GM13976 (cell line): ENCODE data around the gene DUSP12.

Experiments
- DNase-seq: peaks from one replicate; pipeline ENCODE4 v3.0.0; 2012; ENCODE audit warnings: low spot score
- CTCF ChIP-seq: IDR thresholded peaks from 2 replicates; pipeline ENCODE4 v1.5.1; 2012; ENCODE audit warnings: borderline replicate concordance, mild to moderate bottlenecking; ENCODE audit not compliant: insufficient read depth; ENCODE audit errors: extremely low read depth, missing control alignments, control extremely low read depth
- in situ Hi-C: fragments of 300-500 bp; cut with MboI; formaldehyde crosslinking; loops from one replicate; pipeline ENCODE4 v1.12.0; 2022; ENCODE audit warnings: low sequenced_read_pairs, mixed read lengths, inconsistent platforms; ENCODE audit not compliant: unreplicated experiment

Gene DUSP12

GRCh38 chr1:161727256-161727924 lies 22.2 kb upstream of the DUSP12 start:
- no peak for TF ChIP-seq CTCF
- in situ Hi-C loops: loop anchor here (25.0 kb wide), 1 partner anchor 90 kb away; the partner anchor contains the start of gene FCGR3B
- DNase-seq: no peak

GRCh38 chr1:161728376-161729226 lies 21.0 kb upstream of the DUSP12 start:
- in situ Hi-C loops: loop anchor here (25.0 kb wide), 1 partner anchor 91 kb away; the partner anchor contains the start of gene FCGR3B
- TF ChIP-seq CTCF: no peak
- no peak for DNase-seq

- no peak for DNase-seq
- in situ Hi-C loops: loop anchor here (25.0 kb wide), 1 partner anchor 93 kb away; the partner anchor contains the start of gene FCGR3B
- no peak for TF ChIP-seq CTCF
These were observed 19.5 kb upstream of the DUSP12 start for GRCh38 chr1:161730050-161730564.

- DNase-seq: no peak
- in situ Hi-C loops: loop anchor here (25.0 kb wide), 1 partner anchor 94 kb away; the partner anchor contains the start of gene FCGR3B
- no peak for TF ChIP-seq CTCF
These were observed 18.3 kb upstream of the DUSP12 start for GRCh38 chr1:161731241-161731640.

- no peak for DNase-seq
- no peak for TF ChIP-seq CTCF
- in situ Hi-C loops: loop anchor here (25.0 kb wide), 1 partner anchor 95 kb away; the partner anchor contains the start of gene FCGR3B
These were observed 17.4 kb upstream of the DUSP12 start for GRCh38 chr1:161731981-161732718.

GRCh38 chr1:161733526-161733925 lies 16.1 kb upstream of the DUSP12 start:
- no peak for TF ChIP-seq CTCF
- no peak for DNase-seq
- in situ Hi-C loops: loop anchor here (25.0 kb wide), 1 partner anchor 96 kb away; the partner anchor contains the start of gene FCGR3B
